HG02885 (cell line): ENCODE measurements around the gene CELSR1.
"Not testable (repeated sequence)": the region's sequence is repeated elsewhere in the genome, so short reads cannot be mapped to it uniquely, and the experiment has no call there.

Experiments used
- ATAC-seq: cut with Tn5 transposase; IDR thresholded peaks from one replicate; pipeline ENCODE4 v1.9.1; 2021; ENCODE audit warnings: mild to moderate bottlenecking; ENCODE audit not compliant: unreplicated experiment, poor library complexity

CELSR1 gene

DNA sequence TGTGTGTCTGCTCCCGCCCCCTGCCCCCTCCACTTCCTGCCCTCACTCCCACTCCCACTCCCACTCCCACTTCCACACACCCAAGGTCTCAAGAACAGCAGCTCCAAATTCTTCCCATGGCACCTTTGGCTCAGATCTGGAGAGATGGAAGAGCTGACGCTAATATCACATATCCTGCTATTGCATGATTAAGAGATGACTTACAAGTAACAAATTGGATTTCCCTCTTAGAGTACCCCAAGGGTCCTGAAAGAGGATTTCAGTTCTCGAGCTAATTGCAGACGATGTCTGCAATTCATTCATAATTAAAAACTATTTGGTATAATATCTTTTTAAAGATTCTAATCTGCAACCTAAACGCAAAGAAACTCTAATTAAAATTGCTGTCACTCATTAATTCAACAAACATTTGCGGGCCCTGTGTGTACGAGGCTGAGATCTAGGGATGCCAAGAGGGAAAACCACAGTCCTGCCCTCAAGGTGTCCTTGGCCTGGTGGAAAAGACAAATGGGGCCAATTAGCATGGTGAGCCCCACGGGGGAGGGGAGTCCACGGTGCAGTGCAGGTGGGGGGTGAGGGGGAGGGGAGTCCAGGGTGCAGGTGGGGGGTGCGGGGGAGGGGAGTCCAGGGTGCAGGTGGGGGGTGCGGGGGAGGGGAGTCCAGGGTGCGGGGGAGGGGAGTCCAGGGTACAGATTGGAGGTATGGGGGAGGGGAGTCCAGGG is 50.3 kb downstream of the CELSR1 start:
- ATAC-seq, result no peak

DNA sequence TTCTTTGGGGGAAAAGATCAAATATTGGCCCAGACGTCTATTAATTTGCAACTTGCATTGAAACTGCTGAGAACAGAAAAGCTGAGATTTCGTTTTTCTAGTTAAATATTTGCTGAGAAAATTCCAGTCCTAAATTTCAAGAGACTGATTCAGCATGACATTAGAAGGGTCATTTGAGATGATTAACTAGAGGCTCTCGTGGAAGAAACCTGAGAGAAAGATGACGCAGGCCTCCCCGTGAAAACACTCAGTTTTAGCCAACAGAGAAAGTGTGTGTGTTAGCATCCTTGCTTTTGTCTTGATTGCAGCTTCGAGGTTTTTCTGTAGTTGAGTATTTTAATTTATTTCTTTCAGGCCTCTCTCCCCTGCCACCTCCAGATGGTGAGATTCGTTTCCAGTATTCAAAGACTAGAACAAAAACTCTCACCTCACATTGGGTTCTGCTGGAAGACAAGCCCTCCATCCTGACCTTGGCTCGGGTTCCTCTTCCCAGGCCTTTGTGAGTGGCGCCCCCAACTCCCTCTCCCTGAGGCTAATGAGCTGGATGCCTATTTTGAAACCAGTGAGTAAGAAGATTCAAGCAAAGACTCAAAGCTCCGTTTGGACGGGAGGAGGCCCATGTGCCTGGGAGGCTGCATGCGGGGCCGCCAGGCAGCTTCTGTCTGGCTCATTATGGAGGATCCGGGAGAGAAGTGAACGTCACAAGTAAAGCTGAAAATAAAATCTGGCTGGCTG is 52.4 kb downstream of the CELSR1 start:
- ATAC-seq, result no peak

DNA sequence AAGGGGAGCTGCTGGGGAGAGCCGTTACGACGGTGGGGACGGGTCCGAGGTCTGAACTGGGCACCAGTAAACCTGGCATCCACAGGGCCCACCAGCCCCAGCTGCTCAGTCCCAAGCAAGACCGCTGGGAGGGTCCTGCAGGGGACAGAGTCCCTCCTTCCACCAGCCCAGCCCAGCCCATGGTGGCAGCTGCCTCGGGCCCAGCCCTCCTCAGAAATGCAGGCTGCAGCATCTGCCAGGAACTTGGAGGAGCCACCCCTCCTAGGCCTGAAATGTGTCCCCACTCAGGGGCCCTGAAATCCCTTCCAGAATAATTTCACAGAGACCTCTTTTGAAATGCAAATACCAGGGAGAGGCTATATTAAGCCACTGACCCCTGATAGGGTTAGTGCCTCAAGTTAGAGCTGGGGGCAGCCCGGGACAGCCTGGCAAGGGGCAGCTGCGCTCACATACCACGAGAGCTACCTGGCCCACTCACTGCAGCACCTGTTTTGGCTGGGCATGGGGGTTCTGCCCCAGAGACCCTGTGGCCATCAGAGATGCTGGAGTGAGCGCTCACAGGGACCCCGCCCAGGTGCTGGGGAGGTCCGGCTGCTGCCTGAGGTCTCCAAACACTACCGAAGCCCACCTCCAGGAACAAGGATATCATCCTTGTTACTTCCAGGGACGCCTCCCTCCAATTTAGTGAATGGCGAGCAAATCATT is 53.1 kb downstream of the CELSR1 start:
- ATAC-seq, result no peak

DNA sequence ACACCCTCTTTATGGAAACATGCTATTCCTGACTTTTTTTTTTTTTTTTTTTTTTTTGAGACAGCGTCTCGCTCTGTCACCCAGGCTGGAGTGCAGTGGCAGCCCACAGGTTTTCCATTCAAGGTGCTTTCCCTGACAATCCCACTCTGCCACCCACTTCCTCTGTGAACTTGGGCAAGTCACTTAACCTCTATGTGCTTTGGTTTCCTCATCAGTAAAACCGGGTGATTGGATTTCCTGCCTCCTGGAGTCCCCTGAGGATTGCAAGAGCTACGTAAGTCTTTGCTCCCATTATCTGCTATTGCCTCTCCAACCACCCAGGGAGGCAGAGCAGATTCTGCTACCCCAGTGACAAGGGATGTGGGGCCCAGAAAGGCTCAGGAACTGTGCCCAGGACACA is 54.1 kb downstream of the CELSR1 start:
- no peak for ATAC-seq

DNA sequence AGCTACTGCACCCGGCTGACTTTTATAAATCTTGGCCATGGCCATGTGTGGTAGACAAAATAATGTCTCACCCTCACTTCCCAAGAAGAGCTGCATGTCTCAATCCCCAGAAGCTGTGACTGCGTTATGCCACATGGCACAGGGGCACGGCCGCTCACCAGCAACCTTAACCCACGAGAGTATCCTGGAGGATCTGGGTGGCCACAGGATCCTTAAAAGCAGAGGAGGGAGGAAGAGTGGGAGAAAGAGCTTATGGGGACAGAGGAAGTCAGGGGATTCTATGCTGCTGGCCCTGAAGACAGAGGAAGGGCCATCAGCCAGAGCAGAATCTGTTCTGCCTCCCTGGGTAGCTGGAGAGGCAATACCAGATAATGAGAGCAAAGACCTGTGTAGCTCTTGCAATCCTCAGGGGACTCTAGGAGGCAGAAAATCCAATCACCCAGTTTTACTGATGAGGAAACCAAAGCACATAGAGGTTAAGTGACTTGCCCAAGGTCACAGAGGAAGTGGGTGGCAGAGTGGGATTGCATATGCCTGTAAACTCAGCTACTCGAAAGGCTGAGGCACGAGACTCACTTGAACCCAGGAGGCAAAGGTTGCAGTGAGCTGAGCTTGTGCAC is 55.3 kb downstream of the CELSR1 start:
- ATAC-seq, result no peak

DNA sequence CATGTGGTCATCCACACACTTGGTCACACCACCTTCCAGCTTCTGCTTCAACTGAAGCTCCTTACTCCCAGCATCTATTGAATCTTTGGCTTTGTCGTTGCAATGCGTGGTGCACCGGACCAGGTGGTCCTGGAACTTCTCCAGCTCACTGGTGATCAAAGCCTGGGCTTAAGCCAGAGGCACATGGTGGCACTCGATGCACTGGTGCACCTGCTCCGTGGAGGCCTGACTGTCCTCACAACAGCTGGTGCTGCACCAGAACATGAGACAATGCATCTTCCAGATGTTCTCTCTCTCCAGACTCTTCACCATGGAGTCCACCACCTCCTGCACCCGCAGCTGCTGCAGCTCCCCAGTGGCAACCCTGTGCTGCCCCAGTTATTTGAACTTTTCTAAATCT is 56.0 kb downstream of the CELSR1 start:
- ATAC-seq, result no peak

DNA sequence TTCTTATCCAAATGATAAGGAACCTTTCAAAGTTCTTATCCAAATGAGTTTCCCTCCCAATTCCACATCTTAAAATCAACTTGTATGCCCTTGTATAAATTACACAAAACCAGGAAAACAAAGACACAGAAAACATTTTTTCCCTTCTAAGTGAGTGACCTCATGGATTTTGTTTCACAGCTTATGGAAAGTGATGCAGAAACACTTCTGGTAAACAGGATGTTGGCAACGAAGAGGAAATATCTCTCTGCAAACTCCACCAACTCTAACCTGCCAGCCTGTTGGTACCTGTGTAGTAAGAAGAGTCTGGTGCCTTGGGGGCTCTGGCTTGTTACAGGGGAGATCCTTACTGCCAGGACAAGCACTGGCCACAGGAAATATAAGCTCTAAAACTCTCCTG is 57.0 kb downstream of the CELSR1 start:
- no peak for ATAC-seq

DNA sequence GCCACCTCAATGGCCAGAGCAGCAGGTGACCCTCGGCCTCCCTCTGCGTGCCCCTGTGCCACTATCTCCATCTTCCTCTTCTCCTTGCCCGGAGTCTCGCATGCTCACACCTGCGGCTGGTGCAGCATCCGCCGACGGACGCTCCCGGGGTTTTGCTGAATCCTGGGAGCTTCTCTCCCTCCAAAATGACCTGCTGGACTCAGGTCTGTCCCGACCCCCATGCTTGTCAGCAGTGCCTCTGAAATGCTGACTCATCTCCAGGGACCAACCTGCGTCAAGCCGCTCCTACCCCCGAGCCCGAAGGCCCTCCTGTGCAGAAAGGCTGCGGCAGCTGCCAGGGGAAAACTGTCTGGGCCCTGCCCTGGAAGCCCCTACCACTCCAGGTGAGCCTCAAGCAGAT is 58.4 kb downstream of the CELSR1 start:
- ATAC-seq, result no peak

DNA sequence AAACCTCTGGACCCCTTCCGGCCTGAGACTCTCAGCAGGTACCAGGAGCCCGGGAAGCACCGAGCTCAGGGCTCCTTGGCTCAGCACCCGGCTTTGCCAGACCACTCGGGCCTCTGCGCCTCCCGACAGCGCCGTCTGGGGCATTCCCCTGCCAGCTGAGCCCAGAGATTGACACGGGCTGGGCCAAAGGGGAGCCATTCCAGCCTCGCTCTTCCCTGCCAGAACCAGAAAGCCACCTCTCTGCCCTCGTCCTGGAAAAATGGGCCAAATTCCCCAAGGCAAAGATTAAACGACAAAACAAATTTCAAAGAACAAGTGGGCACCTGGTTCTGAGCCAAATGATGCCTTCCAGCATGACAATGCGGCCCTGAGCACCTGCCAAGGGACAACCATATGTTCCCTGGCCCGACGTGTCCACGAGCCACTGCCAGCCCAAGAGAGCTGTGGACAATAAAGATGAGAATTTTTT is 59.3 kb downstream of the CELSR1 start:
- no peak for ATAC-seq

DNA sequence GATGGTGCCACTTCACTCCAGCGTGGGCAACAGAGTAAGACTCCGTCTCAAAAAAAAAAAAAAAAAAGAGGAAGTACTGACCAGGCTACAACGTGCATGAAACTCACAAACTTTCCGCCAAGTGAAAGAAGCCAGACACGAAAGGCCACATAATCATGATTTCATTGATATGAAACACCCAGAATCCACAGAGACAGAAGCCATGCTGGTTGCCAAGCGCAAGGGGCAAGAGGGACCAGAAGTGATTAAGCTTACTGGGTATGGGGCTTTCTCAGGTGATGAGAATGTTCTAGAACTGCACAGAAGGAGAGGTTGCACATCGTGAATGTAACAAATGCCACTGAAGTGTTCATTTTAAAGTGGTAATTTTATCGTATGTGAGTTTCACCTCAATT is 60.9 kb downstream of the CELSR1 start:
- ATAC-seq, result no peak

DNA sequence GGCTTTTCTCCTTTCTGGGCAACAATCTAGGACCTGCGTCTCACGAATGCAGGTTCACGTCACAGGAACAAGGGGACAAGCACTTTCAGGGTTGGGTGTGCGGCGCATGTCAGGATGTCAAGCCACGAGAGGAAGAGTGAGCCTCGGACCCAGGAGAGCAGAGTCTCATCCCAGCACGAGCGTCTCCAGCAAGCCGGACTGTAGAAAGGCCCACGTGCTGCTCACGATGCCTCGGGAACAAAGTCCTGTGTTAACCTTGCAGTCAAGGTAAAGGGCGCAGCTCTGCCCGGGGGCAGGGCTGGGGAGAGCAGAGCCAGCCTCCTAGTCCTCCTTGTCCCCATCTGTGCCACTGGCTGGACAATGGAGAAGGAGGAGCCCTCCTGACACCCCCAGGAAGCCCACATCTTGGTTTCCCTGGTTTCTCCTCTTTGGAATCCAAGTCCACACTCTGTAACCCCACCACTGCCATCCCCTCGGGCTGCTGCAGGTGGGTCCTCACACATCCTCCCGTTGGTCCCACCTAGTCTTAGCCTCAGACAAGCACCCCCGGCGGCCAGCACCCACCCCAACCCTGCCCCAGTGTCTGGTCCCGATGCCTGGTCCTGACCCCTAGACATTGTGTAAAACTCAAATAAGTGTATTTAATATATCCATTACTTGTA is 63.4 kb downstream of the CELSR1 start:
- ATAC-seq, result no peak

DNA sequence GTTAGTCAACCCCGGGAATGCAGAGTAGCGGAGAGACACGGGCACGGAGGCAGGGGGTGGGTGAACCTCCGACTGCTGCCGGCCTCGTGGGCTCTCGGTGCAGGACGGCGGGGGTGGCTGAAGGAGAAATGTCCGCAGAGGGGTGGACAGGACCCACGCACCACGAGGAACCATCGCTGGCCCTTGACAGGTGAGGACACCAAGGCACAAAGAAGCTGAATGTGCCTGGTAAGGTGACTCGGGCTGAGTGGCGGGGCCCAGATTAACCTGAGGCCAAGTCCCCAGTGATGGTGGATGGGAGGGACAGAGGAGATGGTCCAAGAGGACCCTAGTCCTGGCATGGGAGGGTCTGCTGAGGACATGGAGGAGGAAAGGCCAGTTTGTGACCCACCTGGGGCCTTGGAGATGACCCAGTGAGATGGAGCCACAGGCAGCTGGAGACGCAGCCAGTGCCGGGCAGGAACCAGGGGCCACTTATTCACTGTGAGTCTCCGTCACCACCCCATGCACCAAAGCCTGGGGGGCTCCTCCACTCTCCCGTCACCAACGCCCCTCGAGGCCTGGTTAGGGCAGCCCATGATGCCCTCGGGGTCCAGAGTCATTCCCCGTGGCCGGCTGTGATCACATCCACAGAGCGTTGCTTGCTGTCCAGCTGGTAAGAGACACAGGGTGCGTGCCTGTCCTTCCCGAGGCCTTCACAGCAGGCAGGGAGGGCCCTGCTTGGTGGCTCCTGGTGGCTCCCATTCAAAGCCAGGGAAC is 64.2 kb downstream of the CELSR1 start:
- ATAC-seq, result no peak

DNA sequence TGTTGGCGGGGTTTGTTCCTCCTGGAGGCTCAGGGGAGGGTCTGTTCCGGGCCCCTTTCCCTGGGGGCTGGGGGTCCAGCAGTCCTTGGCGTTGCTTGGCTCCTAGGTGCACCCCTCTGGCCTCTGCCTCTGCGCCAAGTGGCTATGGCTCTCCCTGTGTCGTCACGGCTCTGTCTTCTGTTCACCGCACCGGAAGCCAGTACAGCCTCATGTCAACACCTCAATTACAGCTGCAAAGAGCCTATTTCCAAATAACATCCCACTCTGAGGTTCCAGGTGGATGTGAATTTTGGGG is 64.8 kb downstream of the CELSR1 start:
- no peak for ATAC-seq

DNA sequence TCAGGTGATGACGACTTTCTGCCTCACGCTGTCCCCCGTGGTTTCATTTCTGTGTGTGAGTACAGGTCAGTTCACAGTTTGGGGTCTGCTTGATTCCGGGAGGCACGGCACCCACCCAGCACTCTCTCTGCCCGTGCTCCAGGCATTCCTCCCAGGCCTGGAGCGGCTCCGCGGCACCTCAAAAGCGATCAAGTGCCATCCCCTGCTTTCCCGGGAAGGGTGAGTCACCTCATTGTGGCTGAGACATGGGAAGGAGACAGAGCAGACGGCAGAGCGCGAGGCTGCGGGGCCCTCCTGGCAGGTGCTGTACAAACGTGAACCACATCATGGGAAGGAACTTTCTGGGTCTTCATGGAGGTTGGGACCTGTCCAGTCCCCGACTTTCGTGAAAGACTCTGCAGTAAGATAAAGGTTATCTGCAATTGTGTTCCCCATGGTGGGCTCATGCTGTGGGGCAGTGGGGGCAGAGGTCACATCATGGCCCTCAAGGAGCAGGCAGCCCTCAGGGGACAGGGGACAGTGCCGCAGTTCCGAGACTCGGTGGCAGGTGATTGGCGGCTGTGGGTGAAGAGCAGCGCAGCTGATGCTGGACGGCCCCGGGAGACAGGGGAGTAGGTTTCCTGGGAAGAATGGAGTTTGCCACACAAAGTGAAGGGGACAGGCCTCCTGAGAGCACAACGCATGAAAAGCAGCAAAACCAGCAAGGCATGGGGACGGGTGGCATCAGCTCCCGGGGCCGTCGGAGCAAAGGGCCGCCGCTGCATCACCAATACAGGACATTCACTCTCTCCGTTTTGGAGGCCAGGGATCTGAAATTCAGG is 65.3 kb downstream of the CELSR1 start:
- ATAC-seq, result no peak

DNA sequence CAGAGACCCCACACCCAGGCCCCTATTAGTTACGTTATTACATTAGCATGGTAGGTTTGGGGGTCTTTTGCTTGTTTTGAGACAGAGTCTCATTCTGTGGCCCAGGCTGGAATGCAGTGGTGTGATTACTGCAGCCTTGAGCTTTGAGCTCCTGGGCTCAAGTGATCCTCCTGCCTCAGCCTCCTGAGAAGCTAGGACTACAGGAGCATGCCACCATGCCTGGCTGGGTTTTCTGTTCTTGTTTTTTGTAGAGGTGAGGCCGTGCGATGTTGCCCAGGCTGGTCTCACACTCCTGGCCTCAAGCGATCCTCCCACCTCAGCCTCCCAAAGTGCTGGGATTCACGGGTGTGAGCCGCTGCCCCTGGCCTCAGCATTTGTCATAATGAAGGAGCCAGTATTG is 66.1 kb downstream of the CELSR1 start:
- not testable (repeated sequence) for ATAC-seq

DNA sequence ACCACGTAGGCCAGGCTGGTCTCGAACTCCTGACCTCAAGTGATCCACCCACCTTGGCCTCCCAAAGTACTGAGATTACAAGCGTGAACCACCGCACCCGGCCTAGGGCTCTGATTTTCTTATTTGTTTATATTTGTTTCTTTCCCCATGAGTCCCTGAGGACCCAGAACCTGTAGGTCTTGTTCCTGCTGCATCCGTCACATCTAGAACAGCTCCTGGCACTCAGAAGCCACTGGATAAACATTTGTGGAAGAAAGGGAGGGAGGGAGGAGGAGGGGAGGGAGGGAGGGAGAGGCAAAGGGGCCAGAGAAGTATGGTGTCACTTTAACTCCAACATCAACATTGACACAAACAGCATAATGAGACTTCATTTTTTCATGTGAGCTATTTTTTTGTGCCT is 67.7 kb downstream of the CELSR1 start:
- no peak for ATAC-seq

DNA sequence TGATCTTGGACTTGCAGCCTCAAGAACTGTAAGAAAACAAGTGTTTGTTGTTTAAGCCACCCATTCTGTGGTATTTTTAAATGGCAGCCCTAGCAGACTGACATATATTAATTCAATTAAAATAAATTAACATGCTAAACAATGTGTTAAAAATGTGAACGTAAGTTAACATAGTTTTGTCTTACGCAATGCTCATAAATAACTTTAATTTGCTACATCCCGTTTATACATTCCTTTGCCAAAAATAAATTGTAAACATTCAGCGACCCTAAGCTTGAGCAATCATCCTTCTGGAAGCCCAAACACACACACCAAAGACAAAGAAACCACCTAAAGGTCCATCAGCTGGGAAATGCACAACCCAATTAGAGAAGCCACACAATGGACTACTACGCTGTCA is 70.4 kb downstream of the CELSR1 start:
- no peak for ATAC-seq

DNA sequence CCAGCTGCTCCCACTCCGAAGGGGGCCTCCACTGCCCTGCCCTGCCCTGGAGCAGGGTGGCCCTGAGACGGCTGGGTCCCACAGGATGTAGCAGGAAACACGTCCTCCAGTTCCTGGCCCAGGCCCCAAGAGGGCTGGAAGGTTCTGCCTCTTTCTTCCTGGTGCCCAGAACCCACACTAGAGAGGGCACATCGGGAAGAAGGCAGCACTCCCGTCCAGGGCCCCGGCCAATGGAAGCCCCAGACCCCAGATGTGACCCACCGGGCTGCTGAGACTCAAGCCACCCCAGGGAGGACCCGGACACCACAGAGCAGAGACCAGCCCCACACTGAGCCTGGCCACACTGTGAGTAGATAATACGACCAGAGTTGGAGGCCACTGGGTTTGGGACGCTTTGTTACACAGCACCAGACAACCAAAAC is 71.2 kb downstream of the CELSR1 start:
- ATAC-seq, result no peak

DNA sequence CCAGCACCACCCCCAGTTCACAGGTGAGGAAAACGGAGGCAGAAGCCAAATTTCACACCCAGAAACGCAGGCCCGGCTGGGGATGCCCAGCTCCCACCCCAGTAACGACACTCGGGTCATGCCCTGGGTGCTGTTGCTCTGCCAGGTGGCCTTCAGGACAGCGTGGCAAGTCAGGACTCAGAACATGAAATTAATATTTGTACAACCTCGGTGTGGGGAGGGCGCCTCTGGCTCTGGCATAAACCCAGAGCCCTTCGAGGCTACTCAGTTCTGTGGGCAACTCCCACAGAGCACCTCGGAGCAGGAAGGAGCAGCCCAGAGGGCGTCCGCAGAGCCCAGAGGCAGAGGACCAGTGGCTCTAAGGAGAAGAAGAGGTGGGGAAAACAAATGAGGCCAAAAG is 71.6 kb downstream of the CELSR1 start:
- ATAC-seq, result no peak
